Raji (cell line): ENCODE data around the gene BAG3.

Source experiments
- POLR2A ChIP-seq: IDR thresholded peaks from 2 replicates; pipeline ENCODE4 v1.6.1; 2011; ENCODE audit warnings: low read depth, low read length, control low read depth; ENCODE audit not compliant: insufficient read depth

Gene BAG3

DNA sequence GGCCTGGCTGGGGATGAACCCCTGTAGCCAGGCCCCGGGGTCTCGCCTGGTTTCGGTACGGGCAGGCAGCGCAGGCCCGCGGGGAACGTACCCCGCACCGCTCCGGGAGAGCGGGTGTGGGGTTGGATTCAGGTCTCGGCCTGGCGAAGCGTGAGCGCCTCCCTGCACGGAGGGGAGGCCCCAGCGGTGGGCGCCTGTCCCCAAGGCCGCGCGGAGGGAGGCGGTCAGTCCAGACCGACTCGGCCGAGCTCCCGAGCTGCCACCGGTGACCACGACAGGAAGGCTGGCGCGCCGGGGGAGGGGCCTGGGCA, 74.3 kb downstream of the BAG3 start:
- peak; percentile 76 for TF ChIP-seq POLR2A

GRCh38 chr10:119725828-119726675, 74.9 kb downstream of the BAG3 start, which contains the start of gene INPP5F:
TSS of gene INPP5F (plus strand) at chr10:119726050. CDS start at chr10:119726263, 213 bp downstream.
- TF ChIP-seq POLR2A = peak; percentile 67

DNA sequence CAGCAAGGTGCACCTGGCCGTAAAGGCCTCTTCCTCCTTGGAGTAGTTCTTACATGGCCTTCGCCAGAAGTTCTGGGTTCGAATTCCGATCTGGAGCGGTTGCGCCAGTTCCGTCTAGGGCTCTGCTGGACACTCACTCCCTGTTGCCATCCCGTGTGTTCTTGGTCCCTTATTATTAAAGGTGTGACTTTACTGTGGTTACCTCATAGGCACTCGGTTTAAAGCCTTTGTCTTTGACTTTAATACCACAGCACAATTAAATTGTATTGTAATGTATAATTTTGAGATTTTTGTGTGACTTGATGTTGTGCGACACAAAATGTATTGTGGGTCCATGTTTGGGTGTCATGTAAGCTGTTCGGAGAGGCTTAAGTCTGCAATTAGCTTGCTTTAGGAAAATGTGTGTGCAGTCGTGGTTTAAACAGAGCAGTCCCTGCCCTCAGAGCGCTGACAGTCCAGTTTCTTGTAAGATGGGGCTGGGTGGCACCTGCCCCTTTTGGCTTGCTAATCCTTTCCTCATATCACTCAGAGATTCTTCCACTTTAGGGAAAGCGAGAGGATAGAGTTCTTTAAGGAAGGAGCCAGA, 75.6 kb downstream of the BAG3 start:
- no peak for TF ChIP-seq POLR2A
